Endothelial cell of umbilical vein (primary cell): ENCODE measurements around the gene PAX8. TPM values are rescaled to one million over a fixed set of nuclear protein-coding genes. Genes with fewer than 3 reads are reported as not detected.
A peak's percentile ranks its signal among the peaks of the same experiment; 100 is the strongest.

Experiments
- BruUV-seq: library from RNA; stranded (reverse); fragments of 400-500 nt; replicated peaks from 2 replicates; lab custom pipeline; 2021; lab: Mats Ljungman, UMichigan
- CTCF ChIA-PET: fragments of 300-600, 350-600 bp; sonication (Branson Sonifier 250); formaldehyde crosslinking; loops from one replicate; lab custom pipeline; 2021; ENCODE audit warnings: antibody characterized with exemption, inconsistent platforms; lab: Charles Lee
- POLR2A ChIA-PET: fragments of 300-600, 350-600 bp; sonication (Branson Sonifier 250); formaldehyde crosslinking; loops from one replicate; lab custom pipeline; 2021; ENCODE audit warnings: antibody characterized with exemption, inconsistent platforms; lab: Charles Lee
- DNase-seq: peaks from one replicate; pipeline ENCODE4 v3.0.0-alpha.2; 2011; ENCODE audit warnings: low read depth, low spot score
- FAIRE-seq: peaks from 2 replicates; lab custom pipeline; 2011; peaks lifted over from hg19 to GRCh38; lab: Jason Lieb, UNC
- H2AFZ ChIP-seq: 2 replicates; pipeline ENCODE4 v1.6.0; 2012; ENCODE audit warnings: low read depth, low read length, control low read depth, inconsistent platforms
- H3K27ac ChIP-seq: 2 replicates; pipeline ENCODE4 v1.5.1; 2011; ENCODE audit warnings: low read depth, mild to moderate bottlenecking, control low read depth, low read length, moderate library complexity; ENCODE audit not compliant: insufficient read depth
- H3K27me3 ChIP-seq, 2 experiments: 2 replicates each; pipeline versions ENCODE4 v1.6.0 to v1.6.1; 2011; ENCODE audit warnings: low read length in 2 of 2, mixed read lengths in 1 of 2; ENCODE audit not compliant: control insufficient read depth in 2 of 2, insufficient read depth in 2 of 2
- H3K36me3 ChIP-seq, 2 experiments: 2 replicates in 1 of 2; 3 replicates in 1 of 2; pipeline ENCODE4 v1.5.1; 2011; ENCODE audit warnings: low read length in 2 of 2, mild to moderate bottlenecking in 1 of 2, moderate library complexity in 1 of 2; ENCODE audit not compliant: control insufficient read depth in 2 of 2, insufficient read depth in 2 of 2; ENCODE audit errors: extremely low read depth in 1 of 2
- H3K4me1 ChIP-seq: 3 replicates; pipeline ENCODE4 v1.5.1; 2011; ENCODE audit warnings: mild to moderate bottlenecking, low read length; ENCODE audit not compliant: control insufficient read depth, insufficient read depth; ENCODE audit errors: extremely low read depth
- H3K4me2 ChIP-seq: 2 replicates; pipeline ENCODE4 v1.6.1; 2011; ENCODE audit warnings: low read length, control low read depth, mixed read lengths; ENCODE audit not compliant: insufficient read depth
- H3K4me3 ChIP-seq, 3 experiments: fragments of 200-600 bp in 1 of 3; sonication (generic), shearing (Covaris generic) in 1 of 3; replicated peaks in 1 of 3; 2 replicates each; pipeline ENCODE4 v1.5.1; 2011 to 2016; ENCODE audit warnings: control low read depth in 3 of 3, low read length in 3 of 3, mild to moderate bottlenecking in 2 of 3, inconsistent platforms in 1 of 3, low read depth in 1 of 3, moderate library complexity in 1 of 3; ENCODE audit not compliant: insufficient read depth in 1 of 3
- H3K79me2 ChIP-seq: 2 replicates; pipeline ENCODE4 v1.6.0; 2012; ENCODE audit warnings: low read length, inconsistent platforms; ENCODE audit not compliant: control insufficient read depth, insufficient read depth
- H3K9ac ChIP-seq: replicated peaks from 2 replicates; pipeline ENCODE3; 2011; ENCODE audit warnings: low read length, control low read depth; ENCODE audit not compliant: insufficient read depth; ENCODE audit errors: extremely low read depth
- H3K9me1 ChIP-seq: replicated peaks from 3 replicates; pipeline ENCODE4 v1.6.0; 2011; ENCODE audit warnings: mild to moderate bottlenecking, low read length; ENCODE audit not compliant: control insufficient read depth, insufficient read depth; ENCODE audit errors: extremely low read depth
- H3K9me3 ChIP-seq: replicated peaks from 2 replicates; pipeline ENCODE4 v1.5.1; 2012; ENCODE audit warnings: low read length, inconsistent platforms; ENCODE audit not compliant: control insufficient read depth, insufficient read depth
- H4K20me1 ChIP-seq: replicated peaks from 2 replicates; pipeline ENCODE3; 2011; ENCODE audit warnings: mild to moderate bottlenecking, low read length; ENCODE audit not compliant: control insufficient read depth, insufficient read depth; ENCODE audit errors: extremely low read depth
- CTCF ChIP-seq, 2 donors: IDR thresholded peaks; 1 replicate in 1 of 2; 2 replicates in 1 of 2; pipeline ENCODE4 v1.5.1; 2011; ENCODE audit warnings: low read length in 2 of 2, mild to moderate bottlenecking in 2 of 2, moderate library complexity in 2 of 2, control low read depth in 1 of 2, inconsistent platforms in 1 of 2, low read depth in 1 of 2; ENCODE audit not compliant: insufficient read depth in 1 of 2; ENCODE audit errors: extremely low read depth in 1 of 2
- EZH2 ChIP-seq: IDR thresholded peaks from 2 replicates; pipeline ENCODE4 v1.6.1; 2012; ENCODE audit warnings: borderline replicate concordance, low read depth, mild to moderate bottlenecking, moderate library complexity, low read length, inconsistent platforms; ENCODE audit not compliant: severe bottlenecking
- FOS ChIP-seq: IDR thresholded peaks from 2 replicates; pipeline ENCODE4 v1.6.1; 2011; ENCODE audit warnings: mild to moderate bottlenecking, low read length, moderate library complexity, borderline replicate concordance; ENCODE audit not compliant: insufficient read depth
- GATA2 ChIP-seq: IDR thresholded peaks from 2 replicates; pipeline ENCODE4 v1.7.0; 2011; ENCODE audit warnings: low read depth, mild to moderate bottlenecking, moderate library complexity, mixed read lengths, low read length; ENCODE audit not compliant: insufficient read length, insufficient read depth
- JUN ChIP-seq: IDR thresholded peaks from 2 replicates; pipeline ENCODE4 v1.6.1; 2011; ENCODE audit warnings: borderline replicate concordance, low read depth; ENCODE audit not compliant: insufficient read length, insufficient read depth
- MAX ChIP-seq: IDR thresholded peaks from 2 replicates; pipeline ENCODE4 v1.6.1; 2011; ENCODE audit not compliant: insufficient read depth, insufficient read length
- MYC ChIP-seq: IDR thresholded peaks from one replicate; pipeline ENCODE4 v1.6.1; 2011; ENCODE audit warnings: mild to moderate bottlenecking, low read depth, low read length
- POLR2A ChIP-seq: IDR thresholded peaks from 2 replicates; pipeline ENCODE4 v1.6.1; 2012; ENCODE audit warnings: low read depth, mild to moderate bottlenecking, control low read depth, low read length
- POLR2AphosphoS5 ChIP-seq: IDR thresholded peaks from 2 replicates; pipeline ENCODE4 v1.6.1; 2012; ENCODE audit warnings: low read depth, mild to moderate bottlenecking, control low read depth, low read length, moderate library complexity; ENCODE audit not compliant: insufficient read depth
- dilution Hi-C: fragments of 300-500 bp; cut with MboI; formaldehyde crosslinking; loops from one replicate; pipeline ENCODE4 v1.15.0; 2019; ENCODE audit warnings: low sequenced_read_pairs; ENCODE audit not compliant: extremely low pct_ligation_motif_present
- intact Hi-C: fragments of 100-400 bp; cut with micrococcal nuclease; formaldehyde crosslinking; loops from one replicate; pipeline ENCODE4 v1.10.0; 2022
- polyA plus RNA-seq, 4 experiments: library from polyadenylated mRNA; depleted of rRNA in 3 of 4; stranded (reverse) in 3 of 4; unstranded in 1 of 4; fragments of >200 nt; gene quantifications; 2 replicates each; pipeline versions ENCODE4 v1.2.1 to v1.2.3, GENCODE V29; 2011 to 2012; ENCODE audit warnings: missing spikeins in 1 of 4
- total RNA-seq: library from RNA; stranded (reverse); gene quantifications from 2 replicates; pipeline ENCODE4 v1.2.3, GENCODE V29; 2021

The PAX8 gene
- total and polyA plus RNA-seq, 2 donors (not counting 3 experiments of a cell fraction or from before 2014, with no cell fraction given): 0.22 to 0.62 TPM

- peak in 1 of 2 donors; percentile 4 for TF ChIP-seq CTCF (IDR thresholded peaks at IDR 0.05; ENCODE audit: extremely low read depth in 1 of 2, insufficient read depth in 1 of 2, low read depth in 1 of 2, low read length in 2 of 2)
- peak; percentile 41 for TF ChIP-seq EZH2
- TF ChIP-seq POLR2AphosphoS5: no peak
- DNase-seq: no peak
- Histone ChIP-seq H3K9ac (no peak overlapping the region), H2AFZ (no peak overlapping the region), H3K36me3 (no peaks in the 10 kb centered on the region), H3K9me1 (no peaks in the 10 kb centered on the region), H3K27me3 (peaks cover 47 to 72% of the 10 kb centered on the region in 2 experiments), H3K4me1 (no peaks in the 10 kb centered on the region), H4K20me1 (no peaks in the 10 kb centered on the region), H3K4me2 (no peak overlapping the region), H3K9me3 (no peaks in the 10 kb centered on the region), H3K27ac (no peak overlapping the region), H3K79me2 (no peaks in the 10 kb centered on the region), H3K4me3 (no peak overlapping the region)
- intact Hi-C loops (no loop called here), dilution Hi-C loops (no loop called here)
- peak; percentile 44 for FAIRE-seq
- no TSS peak for BruUV-seq
- ChIA-PET CTCF (interaction anchor here (1.1 to 1.4 kb wide), 3 partner anchors 25 to 135 kb away, joined by 3 to 9 read pairs (median 5); no protein-coding TSS in a partner anchor), POLR2A (no interaction called here)
These were observed 5.6 kb downstream of the PAX8 start for GRCh38 chr2:113273027-113273551.

DNA sequence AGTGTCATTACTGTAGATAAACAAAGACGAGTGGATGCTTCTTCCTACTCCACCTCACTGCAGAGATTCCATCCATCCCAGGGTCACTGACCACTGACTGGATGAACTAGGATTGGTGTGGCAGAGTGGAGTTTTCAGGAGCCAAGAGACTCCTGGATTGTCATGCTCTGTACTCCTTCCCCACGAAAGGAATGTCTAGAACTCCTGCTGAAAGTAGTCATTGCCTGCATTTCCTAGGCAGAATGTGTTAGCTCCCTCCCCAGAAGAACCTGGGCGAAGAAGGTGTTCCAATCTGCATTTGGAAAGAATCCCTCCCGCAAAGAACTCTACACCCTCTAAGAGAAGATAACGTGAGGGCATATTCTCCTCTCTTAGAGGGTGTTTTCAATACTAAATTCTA is 6.2 kb downstream of the PAX8 start:
- no peaks in the 10 kb centered on the region for H3K79me2 ChIP-seq
- H2AFZ ChIP-seq: no peak overlapping the region
- intact Hi-C loops: no loop called here
- dilution Hi-C loops: no loop called here
- peaks cover 44 to 66% of the 10 kb centered on the region in 2 experiments for H3K27me3 ChIP-seq
- H4K20me1 ChIP-seq: no peaks in the 10 kb centered on the region
- DNase-seq: no peak
- H3K9ac ChIP-seq: no peak overlapping the region
- no TSS peak for BruUV-seq
- H3K4me2 ChIP-seq: no peak overlapping the region
- no peak overlapping the region for H3K27ac ChIP-seq
- no peak for FAIRE-seq
- H3K36me3 ChIP-seq: no peaks in the 10 kb centered on the region
- ChIA-PET POLR2A (no interaction called here), CTCF (interaction anchor here (1.1 to 2.0 kb wide), 5 partner anchors 16 to 134 kb away, joined by 3 to 9 read pairs (median 6); no protein-coding TSS in a partner anchor)
- TF ChIP-seq POLR2AphosphoS5 (no peak), POLR2A (no peak), MYC (no peak), JUN (no peak), EZH2 (no peak), FOS (no peak), GATA2 (no peak), CTCF (IDR thresholded peaks at IDR 0.05; ENCODE audit: extremely low read depth in 1 of 2, insufficient read depth in 1 of 2, low read depth in 1 of 2, low read length in 2 of 2) (no peak), MAX (no peak)
- no peak overlapping the region for H3K4me3 ChIP-seq
- H3K9me3 ChIP-seq: no peaks in the 10 kb centered on the region
- no peaks in the 10 kb centered on the region for H3K4me1 ChIP-seq
- H3K9me1 ChIP-seq: no peaks in the 10 kb centered on the region
